HG03064 (cell line): ENCODE results near the gene MS4A1.
"Not testable (repeated sequence)": the region's sequence is repeated elsewhere in the genome, so short reads cannot be mapped to it uniquely, and the experiment has no call there.

ENCODE experiments used
- ATAC-seq: cut with Tn5 transposase; IDR thresholded peaks from one replicate; pipeline ENCODE4 v1.9.1; 2021; ENCODE audit warnings: low read depth; ENCODE audit not compliant: unreplicated experiment

Gene MS4A1

DNA sequence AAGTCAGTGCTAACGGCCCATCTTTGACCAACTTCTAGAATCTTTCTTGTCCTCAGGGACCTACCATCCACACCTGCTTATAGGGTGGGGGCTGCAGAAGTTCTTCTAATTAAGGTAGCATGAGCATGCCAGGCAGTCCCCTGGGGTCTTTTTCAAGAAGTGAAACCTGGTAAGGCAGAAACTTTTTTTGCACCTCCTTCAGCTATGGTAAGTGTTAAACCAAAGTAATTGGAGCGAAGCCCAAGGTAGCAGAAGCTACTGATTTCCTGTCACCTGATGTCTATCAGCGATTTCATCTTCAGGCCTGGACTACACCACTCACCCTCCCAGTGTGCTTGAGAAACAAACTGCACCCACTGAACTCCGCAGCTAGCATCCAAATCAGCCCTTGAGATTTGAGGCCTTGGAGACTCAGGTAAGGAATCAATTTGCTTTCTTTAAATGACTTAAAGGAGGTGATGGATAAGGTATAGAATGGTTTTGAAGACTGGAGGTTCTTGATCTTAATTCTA is at the start of gene MS4A1:
Gene MS4A1, plus strand, starts transcription at position 317 of the 512 bp plus-strand sequence. CDS start 6,528 bp downstream, outside the sequence.
- ATAC-seq, result peak; percentile 92

DNA sequence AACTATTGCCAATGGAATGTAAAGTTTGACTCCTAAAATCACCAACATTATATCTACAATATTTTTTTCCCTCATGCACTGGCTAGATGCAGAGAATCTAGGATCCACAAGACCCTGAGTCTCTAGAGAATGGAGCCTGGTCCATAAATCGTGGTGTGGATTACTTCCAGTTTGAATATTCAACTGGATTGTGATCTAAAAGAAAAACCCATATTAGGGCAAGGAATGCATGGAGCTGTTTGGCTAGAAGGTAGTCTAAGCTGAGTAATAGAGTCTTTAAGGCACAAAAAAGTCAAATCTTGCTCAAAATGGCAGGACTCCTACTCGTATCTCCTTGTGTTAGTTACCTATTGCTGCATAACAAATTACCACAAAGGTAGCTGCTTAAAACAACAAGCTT is 35.6 kb upstream of the MS4A1 start:
- ATAC-seq, result no peak

DNA sequence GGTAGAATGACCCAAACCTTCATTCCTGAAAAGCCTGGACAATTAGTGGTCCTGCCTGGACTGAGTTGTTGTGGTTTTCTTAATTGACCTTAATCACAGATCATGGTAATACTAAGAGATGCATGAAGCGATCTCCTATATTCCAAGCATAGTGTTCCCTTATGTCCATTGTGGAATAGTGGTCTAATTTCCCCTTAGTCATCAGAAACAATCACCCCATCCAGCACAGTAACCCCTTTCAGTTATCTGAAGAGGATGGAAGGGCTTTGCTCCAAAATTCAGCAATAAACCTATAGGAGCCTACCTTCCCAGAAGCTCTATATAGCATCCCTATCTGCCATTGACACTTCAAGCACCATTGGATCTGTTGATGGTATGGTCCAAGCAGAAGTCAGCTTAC is 33.0 kb upstream of the MS4A1 start:
- no peak for ATAC-seq

DNA sequence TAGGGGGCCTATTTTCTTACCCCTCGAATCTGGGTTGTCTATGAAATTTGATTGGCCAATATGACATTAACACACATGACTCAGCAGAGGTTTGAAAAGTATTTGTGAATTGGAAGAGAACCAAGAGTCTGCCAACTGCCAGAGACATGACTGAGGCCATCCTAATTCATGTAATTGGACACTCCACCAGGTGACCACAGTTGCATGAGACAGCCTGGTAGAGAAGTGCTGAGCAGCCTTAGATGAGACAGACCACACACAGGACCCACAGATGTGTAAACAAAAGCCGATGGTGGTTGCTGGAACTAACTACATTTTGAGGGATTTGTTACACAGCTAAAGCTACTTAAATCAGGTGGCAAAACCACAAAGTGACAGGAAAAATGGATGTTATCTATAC is 27.1 kb upstream of the MS4A1 start:
- ATAC-seq, result no peak

DNA sequence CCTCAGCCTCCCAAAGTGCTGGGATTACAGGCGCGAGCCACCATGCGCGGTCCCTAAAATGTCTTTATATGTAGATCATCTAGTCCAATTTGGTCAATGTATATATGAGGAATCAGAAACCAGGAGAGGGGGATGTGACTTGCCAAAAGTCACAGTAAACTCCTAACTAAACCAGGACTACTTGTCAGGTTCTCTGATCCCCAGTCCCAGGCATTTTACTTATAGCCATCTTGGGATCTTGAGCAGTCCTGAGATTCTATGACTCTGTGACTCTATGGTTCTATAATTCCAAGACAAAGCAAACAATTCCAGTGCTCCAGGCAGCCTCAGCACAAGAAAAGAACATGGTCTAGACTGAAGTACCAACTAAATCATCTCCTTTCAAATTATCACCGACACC is 26.4 kb upstream of the MS4A1 start, which contains the start of gene MS4A5:
Gene MS4A5, plus strand, starts transcription at position 301 of the 400 bp plus-strand sequence. CDS start 103 bp downstream, outside the sequence.
- ATAC-seq, result no peak

DNA sequence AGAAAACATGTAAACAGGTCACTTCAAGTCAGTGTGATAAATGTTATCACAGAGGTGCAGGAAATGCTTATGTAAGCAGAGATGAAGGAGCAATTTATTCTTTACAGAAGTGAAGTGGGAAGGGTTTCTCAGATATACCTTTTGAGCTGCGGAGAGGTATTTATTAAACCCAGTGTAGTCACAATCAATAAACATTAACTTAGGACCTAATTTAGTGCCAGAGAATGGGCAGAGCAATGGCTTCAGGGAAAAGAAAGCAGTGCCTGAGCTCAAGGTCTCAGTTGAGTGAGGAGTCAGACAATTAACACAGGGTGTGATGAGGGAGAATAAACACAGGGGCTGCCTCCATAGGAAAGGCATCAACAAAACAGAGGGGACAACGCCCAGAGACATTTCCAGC is 24.4 kb upstream of the MS4A1 start:
- ATAC-seq, result no peak

DNA sequence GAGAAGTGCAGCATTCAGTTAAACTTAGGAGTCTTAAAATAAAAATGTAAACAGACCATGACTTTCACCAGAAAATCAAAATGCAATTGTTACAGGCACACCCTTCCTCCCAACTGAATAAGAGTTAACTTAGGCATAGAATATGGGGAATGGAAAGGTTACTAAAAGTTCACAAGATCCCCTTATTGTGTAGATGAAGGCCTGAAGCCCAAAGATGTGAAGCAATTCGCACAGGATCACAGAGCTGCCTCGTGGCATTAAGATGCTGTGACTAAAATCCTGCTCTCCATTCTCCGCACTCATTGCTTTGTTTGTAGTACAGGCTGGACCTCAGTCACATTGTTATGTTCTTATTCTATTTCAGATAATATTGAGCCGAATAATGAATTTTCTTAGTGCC is 22.2 kb upstream of the MS4A1 start:
- no peak for ATAC-seq

DNA sequence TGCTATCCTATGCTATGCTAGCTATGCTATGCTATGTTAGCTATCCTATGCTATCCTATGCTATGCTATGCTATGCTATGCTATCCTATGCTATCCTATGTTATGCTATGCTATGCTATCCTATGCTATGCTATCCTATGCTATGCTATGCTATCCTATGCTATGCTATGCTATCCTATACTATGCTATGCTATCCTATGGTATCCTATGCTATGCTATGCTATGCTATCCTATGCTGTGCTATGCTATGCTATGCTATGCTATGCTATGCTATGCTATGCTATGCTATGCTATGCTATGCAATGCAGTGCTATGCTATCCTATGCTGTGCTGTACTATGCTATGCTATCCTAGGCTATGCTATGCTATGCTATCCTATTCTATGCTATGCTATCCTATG is 8.6 kb upstream of the MS4A1 start:
- no peak for ATAC-seq

DNA sequence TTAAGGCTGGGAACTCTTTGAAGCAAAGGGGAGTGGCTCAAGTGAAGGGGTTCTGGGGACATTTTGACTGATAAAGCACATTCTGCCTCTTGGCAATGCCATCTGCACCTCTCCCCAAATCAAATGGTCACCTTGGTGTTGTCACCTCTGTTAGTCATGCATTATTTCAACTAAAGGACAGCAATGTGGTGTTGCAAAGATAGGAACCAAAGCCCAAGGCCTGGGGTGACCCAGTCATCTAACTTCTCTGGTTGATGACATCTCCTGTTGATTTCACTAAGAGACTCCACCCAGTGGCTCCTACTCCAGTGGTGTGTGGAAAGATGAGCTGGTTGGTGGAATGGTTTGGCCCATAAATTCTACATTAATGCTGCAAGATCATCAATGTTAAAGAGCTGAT is 7.8 kb upstream of the MS4A1 start:
- ATAC-seq, result no peak

DNA sequence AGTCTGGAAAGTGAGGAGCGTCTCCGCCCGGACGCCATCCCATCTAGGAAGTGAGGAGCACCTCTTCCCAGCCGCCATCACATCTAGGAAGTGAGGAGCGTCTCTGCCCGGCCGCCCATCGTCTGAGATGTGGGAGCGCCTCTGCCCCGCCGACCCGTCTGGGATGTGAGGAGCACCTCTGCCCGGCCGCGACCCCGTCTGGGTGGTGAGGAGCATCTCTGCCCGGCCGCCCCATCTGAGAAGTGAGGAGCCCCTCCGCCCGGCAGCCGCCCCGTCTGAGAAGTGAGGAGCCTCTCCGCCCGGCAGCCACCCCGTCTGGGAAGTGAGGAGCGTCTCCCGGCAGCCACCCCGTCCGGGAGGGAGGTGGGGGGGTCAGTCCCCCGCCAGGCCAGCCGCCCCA is 4.5 kb upstream of the MS4A1 start:
- not testable (repeated sequence) for ATAC-seq

DNA sequence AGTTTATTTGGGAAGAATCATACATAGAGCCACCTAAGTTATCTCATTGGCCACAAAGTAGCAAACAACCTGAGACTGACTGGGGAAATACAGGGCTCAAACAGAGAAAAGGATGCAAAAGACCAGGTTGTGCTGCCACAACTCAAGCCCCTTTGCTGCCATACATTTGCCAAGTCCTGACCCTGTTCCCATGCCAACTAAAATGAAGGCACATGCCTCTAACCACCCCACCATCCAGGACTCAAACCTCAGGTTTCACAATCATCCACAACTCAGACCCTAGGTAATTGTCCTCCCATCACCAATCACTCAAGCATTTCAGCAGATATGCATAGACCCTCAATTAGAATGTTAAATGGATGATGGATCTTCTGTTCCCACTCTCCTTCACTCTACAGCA is 1.4 kb upstream of the MS4A1 start:
- ATAC-seq, result no peak

DNA sequence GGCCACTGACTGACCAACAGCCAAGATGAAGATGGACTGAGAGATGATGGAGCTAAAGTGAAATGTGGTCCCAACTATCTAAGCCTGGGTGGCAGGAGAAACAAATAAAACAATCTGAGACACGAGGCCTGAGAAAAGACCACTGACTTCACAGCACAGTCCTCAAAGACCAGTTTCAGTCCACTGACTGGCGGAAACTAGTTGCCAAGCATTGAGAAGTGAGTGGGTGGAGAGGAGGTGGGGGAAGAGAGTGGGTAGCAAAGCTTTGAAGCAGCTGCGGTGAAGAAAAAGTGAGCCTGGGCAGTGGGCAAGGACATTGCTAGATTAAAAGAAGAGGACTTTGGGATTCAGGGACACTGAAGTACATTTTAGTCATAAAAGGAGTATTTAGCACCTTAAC is 1.9 kb downstream of the MS4A1 start:
- peak; percentile 33 for ATAC-seq

DNA sequence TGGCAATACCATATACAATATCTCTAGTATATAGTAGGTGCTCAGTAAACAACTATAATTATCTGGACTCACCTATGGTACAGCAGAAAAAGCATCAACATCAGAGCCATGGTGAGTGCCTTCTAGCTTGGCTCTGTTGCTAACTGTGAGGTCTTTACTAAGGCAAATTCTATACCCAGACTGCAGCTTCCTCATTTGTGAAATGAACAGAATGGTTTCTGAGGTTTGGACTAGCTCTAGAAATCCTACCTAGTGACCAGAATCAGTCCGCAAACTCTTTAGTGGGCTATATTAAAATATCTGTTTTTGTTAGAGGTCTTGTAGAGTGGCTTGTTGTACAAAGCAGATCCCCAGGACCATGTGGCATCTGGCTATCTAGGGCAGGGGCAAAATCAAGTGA is 3.7 kb downstream of the MS4A1 start:
- no peak for ATAC-seq

DNA sequence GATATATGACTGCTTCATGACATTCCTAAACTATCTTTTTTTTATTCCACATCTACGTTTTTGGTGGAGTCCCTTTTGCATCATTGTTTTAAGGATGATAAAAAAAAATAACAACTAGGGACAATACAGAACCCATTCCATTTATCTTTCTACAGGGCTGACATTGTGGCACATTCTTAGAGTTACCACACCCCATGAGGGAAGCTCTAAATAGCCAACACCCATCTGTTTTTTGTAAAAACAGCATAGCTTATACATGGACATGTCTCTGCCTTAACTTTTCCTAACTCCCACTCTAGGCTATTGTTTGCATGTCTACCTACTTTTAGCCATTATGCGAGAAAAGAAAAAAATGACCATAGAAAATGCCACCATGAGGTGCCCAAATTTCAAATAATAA is 13.2 kb downstream of the MS4A1 start:
- ATAC-seq, result no peak

DNA sequence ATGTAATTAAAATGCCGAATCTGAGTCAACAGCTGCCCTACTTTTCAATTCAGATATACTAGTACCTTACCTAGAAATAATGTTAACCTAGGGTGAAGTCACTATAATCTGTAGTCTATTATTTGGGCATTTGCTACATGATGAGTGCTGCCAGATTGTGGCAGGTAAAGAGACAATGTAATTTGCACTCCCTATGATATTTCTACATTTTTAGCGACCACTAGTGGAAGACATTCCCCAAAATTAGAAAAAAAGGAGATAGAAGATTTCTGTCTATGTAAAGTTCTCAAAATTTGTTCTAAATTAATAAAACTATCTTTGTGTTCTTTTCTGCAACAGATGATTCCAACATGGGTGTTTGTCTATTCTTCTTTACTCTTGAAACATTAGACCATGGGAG is 14.1 kb downstream of the MS4A1 start:
- no peak for ATAC-seq

DNA sequence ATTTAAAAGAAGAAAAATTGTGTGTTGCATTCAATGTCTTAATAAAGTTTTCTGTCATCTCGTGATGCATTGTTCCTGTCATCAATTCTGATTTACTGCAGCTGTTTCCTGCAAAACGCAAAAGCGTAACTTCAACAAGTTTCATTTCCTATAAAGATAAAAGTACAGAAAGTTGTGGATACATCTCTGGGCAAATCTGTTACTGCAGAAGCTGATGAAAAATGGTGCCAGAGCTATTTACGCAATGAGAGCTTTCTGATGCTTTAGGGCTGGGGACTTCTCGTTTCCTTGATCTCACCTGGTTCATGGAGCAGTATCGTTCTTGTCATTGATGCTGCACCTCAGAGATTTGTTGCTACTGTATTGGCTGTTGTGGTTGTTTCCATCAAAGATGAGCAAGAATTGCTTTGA is 21.4 kb downstream of the MS4A1 start:
- peak; percentile 62 for ATAC-seq

DNA sequence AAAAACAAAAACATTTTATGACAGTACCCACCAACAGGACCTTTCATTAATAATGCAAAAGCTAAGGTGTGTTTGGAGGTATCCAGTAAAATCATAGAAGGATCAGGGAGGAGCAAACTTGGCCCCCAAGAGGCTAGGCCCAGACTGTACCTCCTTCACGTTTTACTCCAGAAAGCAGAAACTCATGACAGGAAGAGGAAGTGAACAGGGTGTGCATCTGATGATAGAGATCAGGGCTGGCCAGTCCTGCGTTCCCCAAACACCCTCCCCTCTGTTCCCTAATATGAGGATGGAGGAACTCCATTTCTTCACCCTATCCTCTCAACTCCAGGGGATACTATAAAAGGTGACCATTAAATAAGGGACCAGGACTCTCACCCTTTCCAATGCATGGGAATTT is 26.7 kb downstream of the MS4A1 start:
- ATAC-seq, result no peak

DNA sequence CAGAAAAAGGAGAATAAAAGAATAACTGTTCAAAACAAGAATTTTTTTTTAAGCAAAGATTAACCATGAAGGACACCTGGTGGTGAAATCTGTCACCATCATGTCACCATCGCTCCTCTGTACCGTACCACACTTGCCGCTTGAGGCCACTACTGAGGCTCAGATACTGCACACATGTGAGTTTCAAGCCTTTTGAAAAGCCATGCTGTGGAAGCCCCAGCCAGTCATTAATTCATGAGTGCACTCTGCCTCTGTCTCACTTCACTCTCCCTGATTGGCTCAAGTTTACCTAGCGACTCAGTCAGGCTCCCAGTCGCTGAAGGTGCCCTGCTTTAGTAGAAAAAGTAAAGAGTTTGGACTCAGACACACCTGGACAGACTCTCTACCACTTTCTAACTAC is 30.3 kb downstream of the MS4A1 start:
- ATAC-seq, result peak; percentile 92

DNA sequence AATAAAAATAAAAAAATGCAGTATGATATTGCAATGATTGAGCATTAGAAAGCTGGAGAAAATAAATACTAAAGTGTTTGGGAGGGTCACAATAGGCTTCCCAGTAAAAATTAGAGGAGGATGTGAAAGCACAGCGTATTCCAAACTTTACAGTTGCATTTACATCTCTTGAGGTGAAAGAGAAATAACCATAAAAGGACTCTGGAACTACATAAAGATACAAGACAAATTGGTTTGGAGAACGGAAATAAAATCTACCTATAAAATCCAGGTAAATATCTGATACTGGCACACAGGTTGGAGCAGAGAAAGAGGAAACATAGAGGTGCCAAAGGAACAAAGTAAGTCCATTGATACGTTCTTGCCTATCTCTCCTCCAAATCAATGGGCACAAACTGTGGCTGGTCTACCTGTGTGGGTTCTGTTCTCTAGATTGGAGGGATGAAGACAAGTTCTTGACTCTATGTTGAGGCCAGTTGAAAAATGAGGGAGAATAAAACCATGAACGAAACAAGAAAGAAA is 36.9 kb downstream of the MS4A1 start, which contains the start of gene MS4A12:
Gene MS4A12, plus strand, starts transcription at position 291 of the 522 bp plus-strand sequence. CDS start 4,541 bp downstream, outside the sequence.
- ATAC-seq, result no peak

DNA sequence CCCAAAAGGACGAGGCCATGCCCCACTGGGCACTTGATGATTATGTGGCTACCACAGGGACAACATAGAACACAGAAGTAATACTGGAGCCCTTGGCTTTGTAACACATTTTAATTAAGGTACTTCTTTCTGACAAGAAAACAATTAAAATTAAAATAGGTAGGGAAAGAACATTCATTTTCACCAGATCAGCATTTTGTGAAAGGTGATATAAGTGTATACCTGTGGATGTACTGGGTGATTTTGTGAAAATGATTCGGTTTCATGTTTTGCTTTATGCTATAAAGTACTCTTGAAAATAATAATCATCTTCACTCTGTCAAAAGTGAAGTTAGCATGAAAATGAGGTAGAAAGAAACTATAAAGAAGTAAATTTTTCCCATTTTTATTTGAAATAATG is 37.8 kb downstream of the MS4A1 start:
- ATAC-seq, result no peak

DNA sequence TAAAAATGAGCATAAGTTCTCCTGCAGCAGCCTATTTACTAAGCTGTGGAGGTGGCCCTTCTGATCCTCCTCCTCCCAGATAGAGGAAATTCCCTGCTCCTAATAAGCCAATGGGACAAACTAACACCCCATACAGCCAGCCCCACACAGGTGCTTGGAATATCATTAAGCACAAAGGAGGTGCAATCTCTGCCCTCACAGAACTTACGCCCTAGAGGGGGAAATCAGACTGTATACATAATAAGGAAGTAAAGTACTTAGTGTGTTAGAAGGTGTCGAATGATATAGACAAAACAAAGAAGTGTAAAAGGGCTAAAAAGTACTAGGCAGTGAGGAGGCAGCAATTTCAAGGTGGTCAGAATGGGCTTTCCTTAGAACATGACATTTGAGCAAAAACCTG is 42.8 kb downstream of the MS4A1 start:
- peak; percentile 23 for ATAC-seq

DNA sequence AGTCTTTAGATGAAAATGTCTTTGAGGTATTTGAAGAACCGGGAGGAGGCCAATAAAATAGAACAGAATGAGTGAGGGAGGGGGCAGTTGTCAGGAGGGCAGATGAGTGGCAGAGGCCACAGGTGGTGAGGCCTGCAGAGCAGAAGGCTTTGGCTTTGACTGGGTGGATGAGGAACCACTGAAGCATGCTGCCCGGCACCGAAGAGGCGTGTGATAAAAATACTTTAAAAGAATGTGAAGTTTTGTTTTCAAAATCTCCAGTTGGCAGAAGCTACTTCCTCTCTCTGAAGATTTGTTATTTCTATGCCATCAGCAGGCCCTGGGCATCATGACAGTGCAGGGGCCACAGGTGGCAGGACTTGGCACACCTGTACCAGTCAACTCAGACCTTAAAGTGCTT is 43.2 kb downstream of the MS4A1 start:
- peak; percentile 85 for ATAC-seq
